Stimulated activated CD8-positive, alpha-beta memory T cell treated with anti-CD3 and anti-CD28 coated beads, Interleukin-15, amount 100 ng/mL, for 24 hours (primary cell): ENCODE measurements around the gene DENND1C.
"Not testable (repeated sequence)": the region's sequence is repeated elsewhere in the genome, so short reads cannot be mapped to it uniquely, and the experiment has no call there.

ENCODE experiments used
- DNase-seq: peaks from one replicate; pipeline ENCODE4 v3.0.0-alpha.2; 2020; ENCODE audit warnings: low read depth

The DENND1C gene

GRCh38 chr19:6453951-6454565 lies 27.5 kb downstream of the DENND1C start:
- no peak for DNase-seq

- no peak for DNase-seq
Measured at GRCh38 chr19:6452899-6453298, 28.7 kb downstream of the DENND1C start.

GRCh38 chr19:6452223-6452614 lies 29.4 kb downstream of the DENND1C start:
- no peak for DNase-seq

- no peak for DNase-seq
Measured at GRCh38 chr19:6451583-6452222, 29.9 kb downstream of the DENND1C start.

- no peak for DNase-seq
Measured at GRCh38 chr19:6450166-6450565, 31.4 kb downstream of the DENND1C start.

GRCh38 chr19:6448045-6448444 lies 33.5 kb downstream of the DENND1C start:
- no peak for DNase-seq

GRCh38 chr19:6446452-6446851 lies 35.1 kb downstream of the DENND1C start:
- no peak for DNase-seq

GRCh38 chr19:6443986-6444385 lies 37.6 kb downstream of the DENND1C start:
- DNase-seq: no peak

- no peak for DNase-seq
Measured at GRCh38 chr19:6442087-6442688, 39.4 kb downstream of the DENND1C start.

- DNase-seq: no peak
Measured at GRCh38 chr19:6440905-6441304, 40.7 kb downstream of the DENND1C start.

GRCh38 chr19:6439743-6440142 lies 41.8 kb downstream of the DENND1C start:
- no peak for DNase-seq

GRCh38 chr19:6433663-6434062 lies 47.9 kb downstream of the DENND1C start, which contains the start of gene SLC25A41:
Gene SLC25A41, minus strand, starts transcription at chr19:6433763. Its CDS starts 70 bp downstream, at chr19:6433693.
- DNase-seq: no peak

- DNase-seq: no peak
Measured at GRCh38 chr19:6433165-6433564, 48.4 kb downstream of the DENND1C start.

GRCh38 chr19:6431891-6432290 lies 49.7 kb downstream of the DENND1C start:
- no peak for DNase-seq

GRCh38 chr19:6429419-6430221 lies 52.0 kb downstream of the DENND1C start:
- no peak for DNase-seq

- not testable (repeated sequence) for DNase-seq
Measured at GRCh38 chr19:6428692-6429418, 52.7 kb downstream of the DENND1C start.

- no peak for DNase-seq
Measured at GRCh38 chr19:6427131-6427530, 54.5 kb downstream of the DENND1C start.

- no peak for DNase-seq
Measured at GRCh38 chr19:6425732-6426620, 55.6 kb downstream of the DENND1C start.

- peak; percentile 87 for DNase-seq
Measured at GRCh38 chr19:6424939-6425731, 56.5 kb downstream of the DENND1C start.
